Kidney (tissue), 14 donors: ENCODE data around the gene ACER2. TPM values are rescaled to one million over a fixed set of nuclear protein-coding genes. Genes with fewer than 3 reads are reported as not detected.
A peak's percentile ranks its signal among the peaks of the same experiment; 100 is the strongest.

ENCODE experiments used
- DNase-seq, 5 donors: peaks; one replicate each; pipeline ENCODE4 v3.0.0-alpha.2; 2013 to 2020
- FAIRE-seq: peaks from 2 replicates; lab custom pipeline; 2012; peaks lifted over from hg19 to GRCh38; lab: Jason Lieb, UNC
- H3K27ac ChIP-seq, 2 donors: one replicate each; pipeline ENCODE4 v1.7.0; 2013; ENCODE audit warnings: low read depth in 2 of 2, low read length in 2 of 2, inconsistent platforms in 1 of 2
- H3K27me3 ChIP-seq: one replicate; pipeline ENCODE4 v1.7.1; 2013; ENCODE audit warnings: low read length, inconsistent platforms; ENCODE audit not compliant: control insufficient read depth, insufficient read depth
- H3K36me3 ChIP-seq, 3 donors: one replicate each; pipeline versions ENCODE4 v1.7.0 to v1.7.1; 2013; ENCODE audit warnings: low read length in 3 of 3, control low read depth in 1 of 3, inconsistent platforms in 1 of 3; ENCODE audit not compliant: insufficient read depth in 3 of 3, control insufficient read depth in 2 of 3
- H3K4me1 ChIP-seq, 3 donors: one replicate each; pipeline versions ENCODE4 v1.7.0 to v1.7.1; 2013; ENCODE audit warnings: low read length in 3 of 3, inconsistent platforms in 1 of 3, low read depth in 1 of 3; ENCODE audit not compliant: control insufficient read depth in 2 of 3, insufficient read depth in 2 of 3
- H3K4me3 ChIP-seq, 3 donors: one replicate each; pipeline versions ENCODE4 v1.7.0 to v1.8.1; 2013; ENCODE audit warnings: low read length in 3 of 3, control low read depth in 1 of 3, inconsistent platforms in 1 of 3
- H3K9ac ChIP-seq, 3 donors: one replicate each; pipeline versions ENCODE4 v1.7.0 to v1.7.1; 2013; ENCODE audit warnings: low read length in 3 of 3, control low read depth in 1 of 3, inconsistent platforms in 1 of 3
- H3K9me3 ChIP-seq, 3 donors: one replicate each; pipeline versions ENCODE4 v1.7.0 to v1.7.1; 2013; ENCODE audit warnings: low read length in 3 of 3, control low read depth in 1 of 3, inconsistent platforms in 1 of 3; ENCODE audit not compliant: control insufficient read depth in 2 of 3, insufficient read depth in 1 of 3
- CTCF ChIP-seq: IDR thresholded peaks from 3 replicates; pipeline ENCODE4 v1.5.1; 2012; ENCODE audit warnings: mild to moderate bottlenecking, moderate library complexity, borderline replicate concordance; ENCODE audit not compliant: insufficient read depth; ENCODE audit errors: extremely low read depth
- intact Hi-C: fragments of 100-400 bp; cut with DNase I; formaldehyde crosslinking; loops from one replicate; pipeline ENCODE4 v1.11.1; 2022
- polyA plus RNA-seq: library from polyadenylated mRNA; stranded (reverse); fragments of 350-450 nt; fragmentation: Illumina TruSeq; extraction: RNeasy Lipid Tissue Mini Kit (QIAGEN cat#74804); gene quantifications from one replicate; pipeline ENCODE4 v1.2.3, GENCODE V29; 2014; ENCODE audit warnings: low read depth, low replicate concordance; ENCODE audit not compliant: insufficient read depth
- total RNA-seq: library from RNA; stranded (reverse); fragmentation: NEBNext Ultra II Directional; extraction: Animal tissue kit (Norgen Biotek cat#: 25700); gene quantifications from one replicate; pipeline ENCODE4 v1.2.1, GENCODE V29; 2021
- donor health status: control.
- donor health status: control.
- donor health status: control.
- donor health status: control.
- donor health status: control.
- donor health status: DM: yes; HTN: yes; CAD: no.
- donor health status: Normal renal cell carcinoma (clear cell type).

Gene ACER2
- total and polyA plus RNA-seq, 2 donors from 2014 or later: 0.28 to 4.2 TPM

DNA sequence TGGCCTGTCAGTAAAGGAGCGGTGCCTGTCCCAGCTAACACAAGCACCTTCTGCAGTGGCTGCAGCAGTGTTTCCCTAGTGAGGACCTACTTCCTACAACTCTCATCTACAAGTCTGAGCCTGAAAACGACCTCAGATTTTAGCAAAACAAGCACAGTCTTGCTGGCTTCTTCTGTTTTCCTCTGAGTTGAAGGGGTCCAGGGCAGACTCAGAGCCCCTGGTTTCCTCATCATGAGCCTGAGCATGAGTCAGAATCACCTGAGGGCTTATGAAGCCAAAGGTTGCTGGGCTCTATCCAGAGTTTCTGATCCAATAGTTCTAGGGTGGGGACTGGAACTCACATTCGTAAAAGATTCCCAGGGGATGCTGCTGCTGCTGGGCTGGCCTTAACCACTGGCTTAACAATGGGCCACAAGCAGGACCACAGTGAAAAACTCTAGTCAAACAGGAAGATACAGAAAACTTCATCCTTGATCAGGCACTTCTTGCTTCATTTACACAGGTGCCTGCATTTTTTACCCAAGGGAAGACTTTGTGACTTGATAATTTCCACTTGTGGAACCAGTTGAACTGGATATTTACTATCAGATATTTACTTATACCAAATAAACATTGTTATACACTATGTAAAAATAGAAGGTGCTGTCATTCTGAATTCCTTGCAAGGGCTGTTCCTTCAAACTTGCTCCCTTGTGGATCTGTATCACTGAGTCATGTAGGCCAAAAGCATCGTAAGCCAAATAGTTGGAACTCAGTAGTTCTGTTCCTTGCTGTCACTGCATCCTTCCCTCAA is 4.3 kb upstream of the ACER2 start:
- Histone ChIP-seq H3K4me3 (no peak overlapping the region), H3K9ac (no peak overlapping the region), H3K27ac (no peak overlapping the region), H3K9me3 (no peaks in the 10 kb centered on the region), H3K27me3 (no peaks in the 10 kb centered on the region), H3K4me1 (peaks cover 0 to 3% (median 0%) of the 10 kb centered on the region in 3 donors), H3K36me3 (no peaks in the 10 kb centered on the region)
- intact Hi-C loops: no loop called here
- no peak for DNase-seq
- no peak for TF ChIP-seq CTCF
- FAIRE-seq: no peak

DNA sequence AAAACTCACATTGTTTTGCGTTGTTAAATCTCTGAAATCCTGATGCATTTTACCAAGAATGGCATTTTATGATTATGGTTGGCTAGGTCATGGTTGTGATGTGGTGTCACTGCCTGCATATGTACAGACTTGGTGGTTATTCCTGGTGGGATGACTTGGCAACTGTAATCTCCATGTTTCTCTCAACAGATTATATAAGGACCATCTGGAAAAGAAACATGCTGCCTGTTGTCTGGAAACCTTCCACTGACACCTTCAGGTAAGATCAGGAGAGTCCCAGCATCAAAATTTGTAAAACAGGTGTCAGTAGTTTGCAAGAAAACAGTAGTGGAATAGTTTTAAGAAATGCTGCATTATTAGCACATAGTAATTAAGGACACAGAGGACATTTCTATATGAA is 3.0 kb upstream of the ACER2 start:
- DNase-seq (no peak), FAIRE-seq (no peak)
- no peaks in the 10 kb centered on the region for H3K27me3 ChIP-seq
- TF ChIP-seq CTCF: no peak
- peaks cover 0 to 9% (median 4%) of the 10 kb centered on the region in 3 donors for H3K4me1 ChIP-seq
- no peaks in the 10 kb centered on the region for H3K36me3 ChIP-seq
- intact Hi-C loops: no loop called here
- H3K9me3 ChIP-seq: no peaks in the 10 kb centered on the region
- H3K4me3 ChIP-seq: no peak overlapping the region
- no peak overlapping the region for H3K27ac ChIP-seq
- no peak overlapping the region for H3K9ac ChIP-seq

- H3K9me3 ChIP-seq: no peaks in the 10 kb centered on the region
- H3K4me3 ChIP-seq: peak overlapping the region; percentile 39 to 90 (median 40)
- no peak for TF ChIP-seq CTCF
- no peaks in the 10 kb centered on the region for H3K27me3 ChIP-seq
- H3K36me3 ChIP-seq: no peaks in the 10 kb centered on the region
- FAIRE-seq (no peak), DNase-seq (peak in 1 of 5 donors; percentile 89)
- intact Hi-C loops: no loop called here
- H3K9ac ChIP-seq: peak overlapping the region in 2 of 3 donors; percentile 59 to 81
- H3K27ac ChIP-seq: peak overlapping the region; percentile 25 to 70
- H3K4me1 ChIP-seq: peaks cover 0 to 9% (median 4%) of the 10 kb centered on the region in 3 donors
Observed at GRCh38 chr9:19408316-19408692, 505 bp upstream of the ACER2 start.
